GM23338 (cell line): ENCODE data around the gene RHOV. TPM values are rescaled to one million over a fixed set of nuclear protein-coding genes. Genes with fewer than 3 reads are reported as not detected.
A peak's percentile ranks its signal among the peaks of the same experiment; 100 is the strongest.

Experiments
- ATAC-seq: fragments of 200-7000 bp; cut with Tn5 transposase; 3 replicates; pipeline ENCODE4 v1.9.1; 2020
- DNase-seq: peaks from one replicate; pipeline ENCODE4 v3.0.0-alpha.2; 2015; ENCODE audit warnings: low spot score
- H2AFZ ChIP-seq: fragments of 200-600 bp; sonication (generic); 2 replicates; pipeline ENCODE4 v1.8.0; 2016; ENCODE audit warnings: antibody characterized with exemption, mild to moderate bottlenecking, moderate library complexity
- H3F3A ChIP-seq: fragments of 200-600 bp; sonication (generic); replicated peaks from 2 replicates; pipeline ENCODE4 v1.8.0; 2017; ENCODE audit warnings: antibody characterized with exemption, mixed run types, low read depth
- H3K27ac ChIP-seq: fragments of 200-600 bp; sonication (generic); 2 replicates; pipeline ENCODE4 v1.6.1; 2016; ENCODE audit warnings: low read depth
- H3K27me3 ChIP-seq: fragments of 200-600 bp; sonication (generic); 2 replicates; pipeline ENCODE4 v1.8.0; 2016; ENCODE audit warnings: mild to moderate bottlenecking, mixed run types, moderate library complexity; ENCODE audit not compliant: insufficient read depth
- H3K36me3 ChIP-seq: fragments of 200-600 bp; sonication (generic); 2 replicates; pipeline ENCODE4 v1.8.0; 2016; ENCODE audit warnings: mild to moderate bottlenecking; ENCODE audit not compliant: insufficient read depth
- H3K4me1 ChIP-seq: fragments of 200-600 bp; sonication (generic); 2 replicates; pipeline ENCODE4 v1.8.0; 2016; ENCODE audit warnings: mild to moderate bottlenecking, moderate library complexity; ENCODE audit not compliant: insufficient read depth
- H3K4me2 ChIP-seq: fragments of 200-600 bp; sonication (generic); 2 replicates; pipeline ENCODE4 v1.7.1; 2017; ENCODE audit warnings: mixed run types
- H3K4me3 ChIP-seq: fragments of 200-600 bp; sonication (generic); 2 replicates; pipeline ENCODE4 v1.6.1; 2016; ENCODE audit warnings: mixed run types
- H3K79me2 ChIP-seq: fragments of 200-600 bp; sonication (generic); replicated peaks from 2 replicates; pipeline ENCODE4 v1.8.0; 2017; ENCODE audit warnings: mild to moderate bottlenecking; ENCODE audit not compliant: insufficient read depth
- H3K9me2 ChIP-seq: fragments of 200-600 bp; sonication (generic); 2 replicates; pipeline ENCODE4 v1.8.0; 2017; ENCODE audit not compliant: insufficient read depth
- H4K20me1 ChIP-seq: fragments of 200-600 bp; sonication (generic); replicated peaks from 2 replicates; pipeline ENCODE4 v1.8.0; 2017; ENCODE audit warnings: mild to moderate bottlenecking; ENCODE audit not compliant: insufficient read depth
- H3K27ac Mint-ChIP-seq: 2 replicates; pipeline ENCODE4 v1.8.0; 2020; ENCODE audit warnings: inconsistent platforms, mild to moderate bottlenecking, moderate library complexity, mixed read lengths
- H3K27me3 Mint-ChIP-seq: 3 replicates; pipeline ENCODE4 v1.8.0; 2022; ENCODE audit warnings: low read depth, mild to moderate bottlenecking, moderate library complexity, mixed read lengths, inconsistent platforms; ENCODE audit not compliant: insufficient read depth, poor library complexity
- H3K36me3 Mint-ChIP-seq: 3 replicates; pipeline ENCODE4 v1.8.0; 2021; ENCODE audit warnings: low read depth, mild to moderate bottlenecking, inconsistent platforms, moderate library complexity, mixed read lengths
- H3K4me1 Mint-ChIP-seq: 3 replicates; pipeline ENCODE4 v1.8.0; 2020; ENCODE audit warnings: mild to moderate bottlenecking, inconsistent platforms, mixed read lengths
- H3K4me3 Mint-ChIP-seq: 3 replicates; pipeline ENCODE4 v1.8.0; 2021; ENCODE audit warnings: moderate library complexity, mild to moderate bottlenecking, inconsistent platforms, mixed read lengths
- H3K9me3 Mint-ChIP-seq: 3 replicates; pipeline ENCODE4 v1.8.0; 2020; ENCODE audit warnings: moderate library complexity, mild to moderate bottlenecking, inconsistent platforms, mixed read lengths
- CREB1 ChIP-seq: fragments of 250-450 bp; sonication (Bioruptor Pico); IDR thresholded peaks from 2 replicates; pipeline ENCODE4 v1.5.0; 2020; ENCODE audit warnings: low read depth, mild to moderate bottlenecking, moderate library complexity
- CTCF ChIP-seq, 2 experiments: fragments of 200-600 bp in 1 of 2; sonication (generic) in 1 of 2; conservative IDR thresholded peaks; 2 replicates each; pipeline versions ENCODE4 v1.5.1 to v1.6.1; 2016 to 2017; ENCODE audit warnings: antibody characterized with exemption in 2 of 2, low read depth in 2 of 2, mild to moderate bottlenecking in 2 of 2, moderate library complexity in 1 of 2
- EZH2 ChIP-seq: fragments of 200-600 bp; sonication (generic); IDR thresholded peaks from one replicate; pipeline ENCODE4 v1.8.0; 2017; ENCODE audit warnings: antibody characterized with exemption, mild to moderate bottlenecking, low read depth; ENCODE audit not compliant: unreplicated experiment
- EZH2phosphoT487 ChIP-seq: fragments of 200-600 bp; sonication (generic); IDR thresholded peaks from one replicate; pipeline ENCODE4 v1.8.1; 2018; ENCODE audit warnings: antibody characterized with exemption; ENCODE audit not compliant: unreplicated experiment
- JUNB ChIP-seq: IDR thresholded peaks from one replicate; pipeline ENCODE4 v1.6.1; 2016; ENCODE audit warnings: antibody characterized with exemption; ENCODE audit not compliant: unreplicated experiment
- NANOG ChIP-seq: IDR thresholded peaks from 2 replicates; pipeline ENCODE4 v1.6.1; 2016; ENCODE audit warnings: antibody characterized with exemption, borderline replicate concordance
- POLR2AphosphoS5 ChIP-seq: IDR thresholded peaks from 2 replicates; pipeline ENCODE4 v1.6.1; 2016; ENCODE audit warnings: antibody characterized with exemption, low read depth
- REST ChIP-seq: IDR thresholded peaks from one replicate; pipeline ENCODE4 v1.6.1; 2018; ENCODE audit warnings: antibody characterized with exemption; ENCODE audit not compliant: unreplicated experiment
- STAT1 ChIP-seq: IDR thresholded peaks from one replicate; pipeline ENCODE4 v1.6.1; 2016; ENCODE audit warnings: antibody characterized with exemption; ENCODE audit not compliant: unreplicated experiment
- ZNF114 ChIP-seq: fragments of 250-450 bp; sonication (Bioruptor Pico); IDR thresholded peaks from 2 replicates; pipeline ENCODE4 v1.5.0; 2020; ENCODE audit warnings: mild to moderate bottlenecking, moderate library complexity
- ZNF331 ChIP-seq: fragments of 250-450 bp; sonication (Bioruptor Pico); IDR thresholded peaks from 2 replicates; pipeline ENCODE4 v1.5.0; 2020; ENCODE audit warnings: low read depth, mild to moderate bottlenecking, moderate library complexity
- ZNF462 ChIP-seq: fragments of 250-450 bp; sonication (Bioruptor Pico); IDR thresholded peaks from 2 replicates; pipeline ENCODE4 v1.5.0; 2020; ENCODE audit warnings: mild to moderate bottlenecking, moderate library complexity
- polyA plus RNA-seq: library from polyadenylated mRNA; unstranded; fragments of >200 nt; fragmentation: Nextera tagmentation; extraction: Ambion mirVana; gene quantifications from 2 replicates; pipeline ENCODE4 v1.2.1, GENCODE V29; 2016
- total RNA-seq: library from RNA; depleted of rRNA; stranded (reverse); fragments of >200 nt; shearing (Covaris generic); gene quantifications from 2 replicates; pipeline ENCODE4 v1.2.3, GENCODE V29; 2014
- TF ChIP-seq, protein P1 (sequence below): IDR thresholded peaks from 2 replicates; pipeline ENCODE4 v1.6.1; 2016; ENCODE audit warnings: antibody characterized with exemption

Gene RHOV
- total and polyA plus RNA-seq, 2 experiments from 2014 or later = 4.4 to 4.7 TPM

GRCh38 chr15:40828447-40829036 is 45.5 kb downstream of the RHOV start, which contains the start of gene PPP1R14D:
Gene PPP1R14D, minus strand, starts transcription at chr15:40828708. Its CDS starts 67 bp downstream, at chr15:40828641.
- H3K4me1 Mint-ChIP-seq = peaks cover 6% of the 10 kb centered on the region; the same call in 2 of the 3 replicates
- no peak within 1 kb of the TSS for H3K4me3 ChIP-seq
- H3K27me3 Mint-ChIP-seq = peaks cover 4% of the 10 kb centered on the region
- ATAC-seq (no peak), DNase-seq (no peak)
- no peaks in the 10 kb centered on the region for H3F3A ChIP-seq
- no peaks in the 10 kb centered on the region for H3K9me2 ChIP-seq
- H3K9me3 Mint-ChIP-seq = no peaks in the 10 kb centered on the region
- H2AFZ ChIP-seq = peak within 1 kb of the TSS; percentile 74
- H3K4me3 Mint-ChIP-seq = no peak within 1 kb of the TSS
- no peaks in the 10 kb centered on the region for H3K36me3 ChIP-seq
- no peaks in the 10 kb centered on the region; the same call in 2 of the 3 replicates for H3K36me3 Mint-ChIP-seq
- TF ChIP-seq CREB1 (CRISPR knock-in tag) (no peak), REST (no peak), ZNF462 (CRISPR knock-in tag) (no peak), ZNF114 (CRISPR knock-in tag) (no peak), STAT1 (no peak), EZH2phosphoT487 (no peak), ZNF331 (CRISPR knock-in tag) (no peak), NANOG (no peak), JUNB (no peak), EZH2 (no peak), CTCF (conservative IDR thresholded peaks at IDR 0.05; ENCODE audit: low read depth in 2 of 2) (no peak), POLR2AphosphoS5 (no peak)
- TF ChIP-seq, protein P1, sequence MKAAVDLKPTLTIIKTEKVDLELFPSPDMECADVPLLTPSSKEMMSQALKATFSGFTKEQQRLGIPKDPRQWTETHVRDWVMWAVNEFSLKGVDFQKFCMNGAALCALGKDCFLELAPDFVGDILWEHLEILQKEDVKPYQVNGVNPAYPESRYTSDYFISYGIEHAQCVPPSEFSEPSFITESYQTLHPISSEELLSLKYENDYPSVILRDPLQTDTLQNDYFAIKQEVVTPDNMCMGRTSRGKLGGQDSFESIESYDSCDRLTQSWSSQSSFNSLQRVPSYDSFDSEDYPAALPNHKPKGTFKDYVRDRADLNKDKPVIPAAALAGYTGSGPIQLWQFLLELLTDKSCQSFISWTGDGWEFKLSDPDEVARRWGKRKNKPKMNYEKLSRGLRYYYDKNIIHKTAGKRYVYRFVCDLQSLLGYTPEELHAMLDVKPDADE = no peak
- no peaks in the 10 kb centered on the region for H3K4me1 ChIP-seq
- no peak within 1 kb of the TSS for H3K27ac Mint-ChIP-seq
- H3K4me2 ChIP-seq = no peak within 1 kb of the TSS
- no peak within 1 kb of the TSS for H3K27ac ChIP-seq
- no peaks in the 10 kb centered on the region for H3K79me2 ChIP-seq
- H4K20me1 ChIP-seq = no peaks in the 10 kb centered on the region
- no peaks in the 10 kb centered on the region for H3K27me3 ChIP-seq
